ENCODE results near the gene LRRC39. TPM values are rescaled to one million over a fixed set of nuclear protein-coding genes. Genes with fewer than 3 reads are reported as not detected.

LRRC39 gene
- total RNA-seq, 1 donor from 2014 or later, result 0.54 TPM

DNA sequence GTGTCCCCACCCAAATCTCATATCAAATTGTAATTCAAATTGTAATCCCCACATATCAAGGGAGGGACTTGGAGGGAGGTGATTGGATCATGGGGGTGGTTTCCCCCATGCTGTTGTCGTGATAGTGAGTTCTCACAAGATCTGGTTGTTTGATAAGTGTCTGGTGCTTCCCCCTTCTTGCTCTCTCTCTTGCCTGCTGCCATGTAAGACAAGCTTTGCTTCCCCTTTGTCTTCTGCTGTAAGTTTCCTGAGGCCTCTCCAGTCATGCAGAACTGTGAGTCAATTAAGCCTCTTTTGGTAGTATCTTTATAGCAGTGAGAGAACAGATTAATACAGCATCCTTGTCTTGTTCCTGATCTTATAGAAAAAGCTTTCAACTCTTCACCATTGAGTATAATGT is 6.5 kb upstream of the LRRC39 start:
- DNase-seq (ENCODE audit: low spot score), result peak; percentile 37
- H3K79me2 ChIP-seq (ENCODE audit: low read depth), result no peaks in the 10 kb centered on the region
- no peak overlapping the region for H3K4me3 ChIP-seq
- TF ChIP-seq, protein P1, sequence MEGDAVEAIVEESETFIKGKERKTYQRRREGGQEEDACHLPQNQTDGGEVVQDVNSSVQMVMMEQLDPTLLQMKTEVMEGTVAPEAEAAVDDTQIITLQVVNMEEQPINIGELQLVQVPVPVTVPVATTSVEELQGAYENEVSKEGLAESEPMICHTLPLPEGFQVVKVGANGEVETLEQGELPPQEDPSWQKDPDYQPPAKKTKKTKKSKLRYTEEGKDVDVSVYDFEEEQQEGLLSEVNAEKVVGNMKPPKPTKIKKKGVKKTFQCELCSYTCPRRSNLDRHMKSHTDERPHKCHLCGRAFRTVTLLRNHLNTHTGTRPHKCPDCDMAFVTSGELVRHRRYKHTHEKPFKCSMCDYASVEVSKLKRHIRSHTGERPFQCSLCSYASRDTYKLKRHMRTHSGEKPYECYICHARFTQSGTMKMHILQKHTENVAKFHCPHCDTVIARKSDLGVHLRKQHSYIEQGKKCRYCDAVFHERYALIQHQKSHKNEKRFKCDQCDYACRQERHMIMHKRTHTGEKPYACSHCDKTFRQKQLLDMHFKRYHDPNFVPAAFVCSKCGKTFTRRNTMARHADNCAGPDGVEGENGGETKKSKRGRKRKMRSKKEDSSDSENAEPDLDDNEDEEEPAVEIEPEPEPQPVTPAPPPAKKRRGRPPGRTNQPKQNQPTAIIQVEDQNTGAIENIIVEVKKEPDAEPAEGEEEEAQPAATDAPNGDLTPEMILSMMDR (IDR thresholded peaks at IDR 0.05), result no peak
- TF ChIP-seq EZH2 (IDR thresholded peaks at IDR 0.05), result no peak
- no peak overlapping the region for H3K4me3 Mint-ChIP-seq
- peaks cover 7% of the 10 kb centered on the region for H3K4me1 ChIP-seq
- H4K20me1 ChIP-seq (ENCODE audit: low read depth), result no peaks in the 10 kb centered on the region
- H3K36me3 Mint-ChIP-seq, result peaks cover 4% of the 10 kb centered on the region
- no peaks in the 10 kb centered on the region for H3K27me3 ChIP-seq
- no peak overlapping the region for H2AFZ ChIP-seq (replicated peaks)
- peaks cover 5% of the 10 kb centered on the region for H3F3A ChIP-seq (ENCODE audit: low read depth)
- H3K9me3 ChIP-seq (ENCODE audit: low read depth), result no peaks in the 10 kb centered on the region
- no peaks in the 10 kb centered on the region for H3K9me3 Mint-ChIP-seq
- H3K27ac ChIP-seq, result no peak overlapping the region
- H3K36me3 ChIP-seq, result no peaks in the 10 kb centered on the region
- no peaks in the 10 kb centered on the region for H3K27me3 Mint-ChIP-seq (ENCODE audit: insufficient read depth, low read depth)
- H3K9ac ChIP-seq, result no peak overlapping the region
- H3K4me2 ChIP-seq, result peak overlapping the region; percentile 32
- H3K4me1 Mint-ChIP-seq, result peaks cover 4% of the 10 kb centered on the region
- H3K27ac Mint-ChIP-seq, result no peak overlapping the region

DNA sequence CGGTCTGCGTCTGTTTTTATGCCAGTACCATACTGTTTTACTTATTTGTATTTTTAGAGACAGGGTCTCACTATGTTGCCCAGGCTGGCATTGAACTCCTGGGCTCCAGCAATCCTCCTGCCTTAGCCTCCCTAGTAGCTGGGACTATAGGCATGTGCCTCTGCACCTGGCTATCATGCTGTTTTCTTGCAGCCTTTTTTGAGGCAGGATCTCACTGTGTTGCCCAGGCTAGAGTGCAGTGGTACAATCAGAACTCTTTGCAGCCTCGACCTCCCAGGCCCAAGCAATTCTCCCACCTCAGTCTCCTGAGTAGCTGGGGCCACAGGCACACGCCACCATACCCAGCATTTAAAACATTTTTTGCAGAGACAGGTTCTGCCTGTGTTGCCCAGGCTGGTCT is 5.3 kb upstream of the LRRC39 start:
- Histone ChIP-seq H3K9ac (no peak overlapping the region), H3K27me3 (no peaks in the 10 kb centered on the region), H3K9me3 (ENCODE audit: low read depth) (no peaks in the 10 kb centered on the region), H3K79me2 (ENCODE audit: low read depth) (no peaks in the 10 kb centered on the region), H4K20me1 (ENCODE audit: low read depth) (no peaks in the 10 kb centered on the region), H3K36me3 (no peaks in the 10 kb centered on the region), H3K4me3 (no peak overlapping the region), H3K4me1 (peaks cover 7% of the 10 kb centered on the region), H2AFZ (replicated peaks) (no peak overlapping the region), H3F3A (ENCODE audit: low read depth) (peaks cover 5% of the 10 kb centered on the region), H3K4me2 (no peak overlapping the region), H3K27ac (no peak overlapping the region)
- TF ChIP-seq EZH2 (IDR thresholded peaks at IDR 0.05) (no peak), EZH2phosphoT487 (IDR thresholded peaks at IDR 0.05) (no peak)
- TF ChIP-seq, protein P1 (IDR thresholded peaks at IDR 0.05), result no peak
- no peak for DNase-seq (ENCODE audit: low spot score)
- Mint-ChIP-seq H3K36me3 (peaks cover 4% of the 10 kb centered on the region), H3K9me3 (no peaks in the 10 kb centered on the region), H3K27ac (no peak overlapping the region), H3K4me1 (peaks cover 4% of the 10 kb centered on the region), H3K27me3 (ENCODE audit: insufficient read depth, low read depth) (no peaks in the 10 kb centered on the region), H3K4me3 (no peak overlapping the region)

DNA sequence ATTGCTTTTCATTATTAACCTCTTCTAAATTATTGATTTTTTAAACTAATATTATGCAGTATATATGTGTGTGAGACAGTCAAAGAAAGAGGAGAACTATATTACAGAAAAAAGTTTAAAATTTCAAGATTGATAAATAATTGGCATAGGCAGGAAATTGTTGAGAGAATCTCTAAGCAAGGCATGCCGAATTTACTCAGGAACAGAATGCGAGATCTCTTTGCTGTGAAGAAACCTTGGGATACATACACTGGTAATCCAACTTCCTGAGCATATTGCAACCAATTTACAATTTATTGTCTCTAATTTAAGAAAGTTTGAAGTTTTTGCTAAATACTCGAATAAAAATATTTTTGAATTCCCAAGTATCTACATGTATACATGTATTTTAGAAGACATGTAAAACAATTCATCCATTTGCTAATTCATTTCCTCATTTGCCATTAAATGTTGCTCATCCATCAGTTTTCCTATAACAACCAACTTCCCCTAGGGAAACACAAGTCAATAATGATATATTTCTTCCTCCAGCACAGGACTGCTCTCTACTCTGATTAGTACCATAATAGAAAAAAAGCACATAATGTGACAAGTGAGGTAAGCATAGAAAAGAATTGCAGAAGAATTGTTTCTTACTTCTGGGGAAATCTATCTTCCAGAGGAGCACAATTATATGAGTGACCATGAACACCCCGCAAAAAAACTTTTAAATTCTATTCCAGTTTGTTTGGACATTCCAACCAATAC is 588 bp downstream of the LRRC39 start:
- no peaks in the 10 kb centered on the region for H3K9me3 Mint-ChIP-seq
- H3K79me2 ChIP-seq (ENCODE audit: low read depth), result no peaks in the 10 kb centered on the region
- no peak overlapping the region for H3K4me3 Mint-ChIP-seq
- TF ChIP-seq EZH2phosphoT487 (IDR thresholded peaks at IDR 0.05) (no peak), EZH2 (IDR thresholded peaks at IDR 0.05) (no peak)
- TF ChIP-seq, protein P1 (IDR thresholded peaks at IDR 0.05), result no peak
- H3K9me3 ChIP-seq (ENCODE audit: low read depth), result no peaks in the 10 kb centered on the region
- no peak overlapping the region for H3K9ac ChIP-seq
- H3K4me2 ChIP-seq, result no peak overlapping the region
- H3K4me1 Mint-ChIP-seq, result no peaks in the 10 kb centered on the region
- H3K4me3 ChIP-seq, result no peak overlapping the region
- no peaks in the 10 kb centered on the region for H3K27me3 ChIP-seq
- no peak overlapping the region for H2AFZ ChIP-seq (replicated peaks)
- H3K36me3 Mint-ChIP-seq, result no peaks in the 10 kb centered on the region
- H3K36me3 ChIP-seq, result no peaks in the 10 kb centered on the region
- no peaks in the 10 kb centered on the region for H4K20me1 ChIP-seq (ENCODE audit: low read depth)
- H3K4me1 ChIP-seq, result no peaks in the 10 kb centered on the region
- no peak overlapping the region for H3K27ac ChIP-seq
- no peaks in the 10 kb centered on the region for H3K27me3 Mint-ChIP-seq (ENCODE audit: insufficient read depth, low read depth)
- H3F3A ChIP-seq (ENCODE audit: low read depth), result no peaks in the 10 kb centered on the region
- no peak for DNase-seq (ENCODE audit: low spot score)
- H3K27ac Mint-ChIP-seq, result no peak overlapping the region
